Fibroblast of villous mesenchyme (primary cell): Measurements from ENCODE around the gene C1orf167. TPM values are rescaled to one million over a fixed set of nuclear protein-coding genes. Genes with fewer than 3 reads are reported as not detected.
A peak's percentile ranks its signal among the peaks of the same experiment; 100 is the strongest.

Experiments used
- DNase-seq: peaks from one replicate; pipeline ENCODE4 v3.0.0-alpha.2; 2010; ENCODE audit warnings: low read depth
- H3K4me3 ChIP-seq: 2 replicates; pipeline ENCODE4 v1.5.1; 2011; ENCODE audit warnings: low read depth, mild to moderate bottlenecking, low read length
- total RNA-seq: library from RNA; depleted of rRNA; stranded (reverse); fragments of >200 nt; gene quantifications from 2 replicates; pipeline ENCODE4 v1.2.3, GENCODE V29; 2012
- TF ChIP-seq, protein P1 (sequence below): IDR thresholded peaks from 2 replicates; pipeline ENCODE4 v1.5.1; 2012; ENCODE audit warnings: low read depth, mild to moderate bottlenecking, low read length; ENCODE audit not compliant: insufficient read depth

C1orf167 gene
- total RNA-seq, 1 donor: under 0.01 TPM

- TF ChIP-seq, protein P1, sequence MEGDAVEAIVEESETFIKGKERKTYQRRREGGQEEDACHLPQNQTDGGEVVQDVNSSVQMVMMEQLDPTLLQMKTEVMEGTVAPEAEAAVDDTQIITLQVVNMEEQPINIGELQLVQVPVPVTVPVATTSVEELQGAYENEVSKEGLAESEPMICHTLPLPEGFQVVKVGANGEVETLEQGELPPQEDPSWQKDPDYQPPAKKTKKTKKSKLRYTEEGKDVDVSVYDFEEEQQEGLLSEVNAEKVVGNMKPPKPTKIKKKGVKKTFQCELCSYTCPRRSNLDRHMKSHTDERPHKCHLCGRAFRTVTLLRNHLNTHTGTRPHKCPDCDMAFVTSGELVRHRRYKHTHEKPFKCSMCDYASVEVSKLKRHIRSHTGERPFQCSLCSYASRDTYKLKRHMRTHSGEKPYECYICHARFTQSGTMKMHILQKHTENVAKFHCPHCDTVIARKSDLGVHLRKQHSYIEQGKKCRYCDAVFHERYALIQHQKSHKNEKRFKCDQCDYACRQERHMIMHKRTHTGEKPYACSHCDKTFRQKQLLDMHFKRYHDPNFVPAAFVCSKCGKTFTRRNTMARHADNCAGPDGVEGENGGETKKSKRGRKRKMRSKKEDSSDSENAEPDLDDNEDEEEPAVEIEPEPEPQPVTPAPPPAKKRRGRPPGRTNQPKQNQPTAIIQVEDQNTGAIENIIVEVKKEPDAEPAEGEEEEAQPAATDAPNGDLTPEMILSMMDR: no peak
- no peak overlapping the region for H3K4me3 ChIP-seq
- DNase-seq: no peak
These were observed 71.9 kb downstream of the C1orf167 start for GRCh38 chr1:11833900-11834299.

DNA sequence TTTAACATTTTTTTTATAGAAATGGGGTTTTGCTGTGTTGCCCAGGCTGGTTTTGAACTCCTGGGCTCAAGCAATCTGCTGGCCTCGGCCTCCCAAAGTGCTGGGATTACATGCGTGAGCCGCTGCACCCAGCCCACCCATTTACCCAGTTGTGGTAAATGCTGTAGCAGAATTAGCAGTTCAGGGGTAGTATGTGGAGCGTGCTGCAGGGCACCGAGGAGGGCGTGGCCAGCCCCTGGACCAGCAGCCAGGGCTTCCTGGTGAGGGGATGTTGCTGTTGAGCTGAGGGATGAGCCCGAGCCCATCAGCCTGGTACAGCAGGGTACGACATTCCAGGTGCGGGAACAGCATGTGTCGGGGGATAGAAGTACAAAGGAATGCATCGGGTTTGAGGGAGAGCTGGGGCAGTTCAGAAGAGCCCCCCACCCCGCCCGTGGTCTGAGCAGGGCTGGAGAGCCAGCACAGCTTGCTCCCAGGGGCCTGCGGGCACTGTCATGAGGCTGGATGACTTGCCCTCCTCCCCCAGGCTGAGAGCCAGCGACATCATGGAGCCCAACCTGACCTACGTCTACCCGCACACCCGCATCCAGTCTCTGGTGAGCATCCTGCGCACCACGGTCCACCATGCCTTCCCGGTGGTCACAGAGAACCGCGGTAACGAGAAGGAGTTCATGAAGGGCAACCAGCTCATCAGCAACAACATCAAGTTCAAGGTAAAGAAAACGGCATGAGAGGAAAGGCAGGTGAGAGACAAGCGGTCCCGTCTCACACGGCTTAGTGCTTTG is 73.6 kb downstream of the C1orf167 start:
- H3K4me3 ChIP-seq: no peak overlapping the region
- DNase-seq: no peak
- TF ChIP-seq, protein P1: no peak

- no peak overlapping the region for H3K4me3 ChIP-seq
- TF ChIP-seq, protein P1: no peak
- DNase-seq: no peak
These were observed 75.2 kb downstream of the C1orf167 start for GRCh38 chr1:11836955-11837766.

DNA sequence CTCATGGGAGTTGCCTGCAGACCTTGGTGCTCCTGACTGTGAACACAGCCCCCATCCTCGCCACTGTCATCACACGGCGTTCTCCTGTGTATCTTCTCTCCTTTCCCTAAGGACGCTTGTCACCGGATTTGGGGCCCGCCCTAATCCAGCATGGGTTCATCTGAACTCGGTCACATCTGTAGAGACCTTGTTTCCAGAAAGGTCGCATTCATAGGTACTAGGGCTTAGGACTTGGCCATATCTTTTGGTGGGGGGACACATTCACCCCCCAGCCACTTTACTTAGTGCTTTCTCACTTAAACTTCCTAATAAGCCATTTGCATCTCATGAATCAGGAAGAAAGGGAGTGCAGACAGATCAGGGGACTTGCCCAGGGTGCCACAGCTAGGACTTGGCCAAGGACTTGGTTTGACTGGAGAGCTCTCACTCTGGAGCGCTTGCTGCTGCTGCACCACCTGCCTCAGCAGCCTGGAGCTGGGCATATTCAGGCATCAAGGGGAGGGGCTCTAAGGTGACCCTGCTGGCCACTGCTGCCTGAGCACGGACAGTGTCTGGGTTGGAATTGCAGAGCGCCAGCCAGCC is 75.9 kb downstream of the C1orf167 start:
- DNase-seq: no peak
- H3K4me3 ChIP-seq: no peak overlapping the region

DNA sequence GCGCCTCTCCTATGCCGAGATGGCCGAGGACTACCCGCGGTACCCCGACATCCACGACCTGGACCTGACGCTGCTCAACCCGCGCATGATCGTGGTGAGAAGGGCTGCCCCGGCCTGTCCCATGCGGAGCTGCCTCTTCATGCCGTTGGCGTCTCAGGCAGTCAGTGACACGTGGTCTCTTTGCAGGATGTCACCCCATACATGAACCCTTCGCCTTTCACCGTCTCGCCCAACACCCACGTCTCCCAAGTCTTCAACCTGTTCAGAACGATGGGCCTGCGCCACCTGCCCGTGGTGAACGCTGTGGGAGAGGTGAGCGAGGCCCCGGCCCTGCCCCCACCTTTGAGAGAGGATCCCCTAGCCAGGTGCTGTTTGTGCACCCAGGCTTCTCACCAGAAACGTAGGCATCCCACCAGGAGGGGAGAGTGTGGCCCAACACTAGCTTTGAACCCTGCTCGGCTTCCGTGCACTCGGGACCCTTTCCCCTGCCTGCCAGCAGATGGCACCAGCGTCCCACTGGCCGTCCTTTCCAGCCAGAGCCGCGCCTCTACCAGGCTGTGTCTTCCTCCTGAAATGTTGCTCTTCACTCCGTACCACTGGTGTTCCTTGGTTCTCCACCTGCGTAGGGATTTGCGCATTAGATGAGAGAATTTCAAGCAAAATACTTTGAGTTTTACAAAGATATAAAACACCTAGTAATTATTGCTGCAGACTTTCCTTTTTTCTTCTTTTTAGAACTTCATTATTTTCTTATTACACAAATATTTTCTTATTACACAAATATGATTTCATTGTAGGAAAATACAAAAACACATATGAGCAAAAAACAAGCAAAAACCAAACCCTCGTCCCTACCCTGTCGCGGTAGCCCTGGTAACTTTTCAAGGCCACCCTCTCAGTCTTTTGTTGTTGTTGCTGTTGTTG is 76.6 kb downstream of the C1orf167 start:
- H3K4me3 ChIP-seq: no peak overlapping the region
- DNase-seq: peak; percentile 56
- TF ChIP-seq, protein P1: peak; percentile 99

More for the DNA sequence above, 75.9 kb downstream of the C1orf167 start:
- TF ChIP-seq, protein P1: no peak

Other genes with a start within 250 kb of the C1orf167 start
- gene FBXO2, start 107.8 kb upstream of the C1orf167 start, total RNA-seq: 1.9 and 4.3 TPM in 2 replicates
- 12.2 and 14.2 TPM in 2 replicates for gene FBXO44, start 107.3 kb upstream of the C1orf167 start, total RNA-seq
- 8.4 and 8.6 TPM in 2 replicates for gene FBXO6, start 98.0 kb upstream of the C1orf167 start, total RNA-seq
- gene MAD2L2, start 81.0 kb upstream of the C1orf167 start, total RNA-seq: 30.7 and 43.8 TPM in 2 replicates
- gene DRAXIN, start 70.5 kb upstream of the C1orf167 start, total RNA-seq: not detected in 2 replicates
- gene AGTRAP, start 26.1 kb upstream of the C1orf167 start, total RNA-seq: 38.9 and 41.9 TPM in 2 replicates
- gene MTHFR, start 43.8 kb downstream of the C1orf167 start, total RNA-seq: 21.6 and 23.5 TPM in 2 replicates
- 18.6 and 19.0 TPM in 2 replicates for gene CLCN6, start 44.0 kb downstream of the C1orf167 start, total RNA-seq
- 0.32 TPM in 1 of 2 replicates, not detected in the other for gene NPPA, start 85.6 kb downstream of the C1orf167 start, total RNA-seq
- 3.9 and 4.7 TPM in 2 replicates for gene NPPB, start 96.8 kb downstream of the C1orf167 start, total RNA-seq
- 57.9 and 69.9 TPM in 2 replicates for gene KIAA2013, start 164.2 kb downstream of the C1orf167 start, total RNA-seq
- gene PLOD1, start 172.5 kb downstream of the C1orf167 start, total RNA-seq: 309 and 324 TPM in 2 replicates
- gene MFN2, start 218.3 kb downstream of the C1orf167 start, total RNA-seq: 52.5 and 66.1 TPM in 2 replicates